Fibroblast of villous mesenchyme (primary cell): Measurements from ENCODE around the gene USP35. TPM values are rescaled to one million over a fixed set of nuclear protein-coding genes. Genes with fewer than 3 reads are reported as not detected.

Source experiments
- DNase-seq: peaks from one replicate; pipeline ENCODE4 v3.0.0-alpha.2; 2010; ENCODE audit warnings: low read depth
- H3K4me3 ChIP-seq: 2 replicates; pipeline ENCODE4 v1.5.1; 2011; ENCODE audit warnings: low read depth, mild to moderate bottlenecking, low read length
- CTCF ChIP-seq: IDR thresholded peaks from 2 replicates; pipeline ENCODE4 v1.5.1; 2012; ENCODE audit warnings: low read depth, mild to moderate bottlenecking, low read length; ENCODE audit not compliant: insufficient read depth
- total RNA-seq: library from RNA; depleted of rRNA; stranded (reverse); fragments of >200 nt; gene quantifications from 2 replicates; pipeline ENCODE4 v1.2.3, GENCODE V29; 2012

Gene USP35
- total RNA-seq, 1 donor, result 10.8 TPM

- no peak for TF ChIP-seq CTCF
- DNase-seq, result no peak
- H3K4me3 ChIP-seq, result no peak overlapping the region
Measured at GRCh38 chr11:78201096-78201818, 12.5 kb downstream of the USP35 start.

DNA sequence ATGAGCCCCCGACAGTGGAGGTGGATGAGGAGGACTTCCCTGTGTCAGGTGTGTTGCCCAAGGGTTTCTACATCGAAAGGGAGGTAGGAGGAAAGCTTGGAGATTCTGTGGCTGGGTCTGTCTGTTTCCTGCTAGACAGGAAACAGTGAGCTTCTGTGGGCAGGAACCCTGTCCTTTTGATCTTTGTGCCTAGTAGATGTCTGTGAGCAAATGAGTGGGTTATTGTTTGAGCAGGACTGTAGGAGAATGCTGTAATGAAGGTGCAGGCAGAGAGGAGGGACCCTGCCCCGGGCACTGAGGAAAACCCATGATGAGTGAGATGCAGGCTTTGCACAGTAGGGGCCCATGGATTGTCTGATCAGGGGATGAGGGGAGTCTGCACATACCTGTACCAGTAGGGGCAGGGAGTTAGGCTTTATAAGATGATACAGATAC is 14.0 kb downstream of the USP35 start:
- TF ChIP-seq CTCF, result no peak
- no peak overlapping the region for H3K4me3 ChIP-seq
- DNase-seq, result no peak

- no peak overlapping the region for H3K4me3 ChIP-seq
- TF ChIP-seq CTCF, result no peak
- peak; percentile 13 for DNase-seq
Measured at GRCh38 chr11:78203184-78203583, 14.5 kb downstream of the USP35 start.

- no peak overlapping the region for H3K4me3 ChIP-seq
Measured at GRCh38 chr11:78205256-78205655, 16.5 kb downstream of the USP35 start.

GRCh38 chr11:78205691-78206090 is 17.0 kb downstream of the USP35 start:
- DNase-seq, result no peak
- no peak overlapping the region for H3K4me3 ChIP-seq
- no peak for TF ChIP-seq CTCF

More at GRCh38 chr11:78205256-78205655, 16.5 kb downstream of the USP35 start:
- no peak for DNase-seq
- no peak for TF ChIP-seq CTCF

DNA sequence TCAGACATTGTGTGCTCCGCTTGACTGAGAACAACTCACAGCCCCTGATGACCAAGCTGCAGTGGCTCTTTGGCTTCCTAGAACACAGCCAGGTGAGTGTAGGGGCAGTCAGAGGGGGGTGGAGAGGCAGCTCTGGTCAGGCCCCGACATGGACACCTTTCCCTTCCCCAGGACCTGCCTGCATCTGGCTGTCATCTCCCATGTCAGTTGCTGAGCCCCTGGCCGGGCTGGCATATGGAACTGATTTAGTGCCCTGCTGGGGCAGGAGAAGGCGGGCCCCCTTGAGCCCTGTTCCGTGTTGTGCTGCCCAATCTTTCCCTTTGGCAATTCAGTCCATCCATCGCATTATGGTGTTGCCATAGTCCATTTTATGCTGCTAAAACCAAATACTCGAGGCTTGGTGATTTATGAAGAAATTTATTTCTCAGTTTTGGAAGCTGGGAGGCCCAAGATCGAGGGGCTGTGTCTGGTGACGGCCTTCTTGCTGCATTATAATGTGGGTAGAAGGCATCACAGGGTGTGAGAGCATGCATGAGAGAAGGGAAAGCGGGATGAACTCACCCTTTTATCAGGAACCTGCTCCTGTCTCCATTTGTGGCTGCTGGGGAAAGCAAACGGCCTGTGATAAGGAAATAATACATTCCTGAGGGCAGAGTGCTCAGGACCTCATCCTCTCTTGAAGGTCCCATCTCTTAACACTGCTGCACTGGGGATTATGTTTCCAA is 19.0 kb downstream of the USP35 start:
- no peak for TF ChIP-seq CTCF
- no peak overlapping the region for H3K4me3 ChIP-seq
- DNase-seq, result no peak
